COR-L47 (cell line): Measurements from ENCODE around the gene ARNT2.
"Not testable (repeated sequence)": the region's sequence is repeated elsewhere in the genome, so short reads cannot be mapped to it uniquely, and the experiment has no call there.

Experiments used
- DNase-seq: peaks from one replicate; lab custom pipeline; 2025; lab: John Stamatoyannopoulos, UW

ARNT2 gene

GRCh38 chr15:80404057-80404760 is at the start of gene ARNT2:
ARNT2 (plus strand) TSS chr15:80404382; CDS start chr15:80404516, 134 bp downstream.
- DNase-seq: peak; percentile 57

DNA sequence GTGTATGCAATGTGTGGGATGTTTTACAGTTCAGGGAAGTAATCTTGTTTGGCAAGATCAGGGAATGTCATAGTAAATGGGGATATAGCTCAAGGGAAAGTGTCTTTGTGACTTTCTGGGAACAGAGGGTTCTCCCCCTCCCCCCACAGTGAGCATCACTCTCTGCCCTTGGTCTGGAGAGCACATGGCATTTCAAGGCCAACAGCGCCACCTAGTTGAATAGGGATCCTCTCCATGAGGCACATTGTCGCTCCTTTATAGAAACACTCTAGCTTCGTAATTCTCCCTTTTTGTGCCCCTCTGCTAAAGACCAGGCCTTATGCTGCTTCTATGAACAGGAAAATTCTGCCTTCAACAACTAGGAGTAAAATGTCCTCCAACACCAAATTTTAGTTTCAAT is 37.1 kb upstream of the ARNT2 start:
- DNase-seq: no peak

- no peak for DNase-seq
Measured at GRCh38 chr15:80367661-80368060, 36.5 kb upstream of the ARNT2 start.

DNA sequence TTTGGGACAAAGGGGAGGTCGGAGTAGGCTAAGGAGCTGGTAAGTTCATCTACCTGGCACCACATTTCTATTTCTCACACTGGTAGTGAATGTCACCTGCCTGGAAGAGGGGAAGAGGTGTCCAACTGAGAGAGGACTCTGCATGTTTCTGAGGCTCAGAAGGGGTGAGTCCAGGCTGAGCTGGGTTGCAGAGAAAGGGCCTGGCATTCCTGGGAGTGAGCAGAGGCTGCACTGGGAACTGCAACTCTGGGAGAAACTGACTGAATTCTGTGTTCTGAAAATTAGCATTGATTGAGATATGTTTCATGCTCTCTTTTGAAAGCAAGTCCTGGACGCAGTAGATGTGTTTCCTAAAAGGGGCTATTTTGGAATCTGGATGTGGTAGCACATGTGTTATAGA is 32.3 kb upstream of the ARNT2 start:
- no peak for DNase-seq

- DNase-seq: no peak
Measured at GRCh38 chr15:80374441-80374840, 29.7 kb upstream of the ARNT2 start.

GRCh38 chr15:80375968-80376891 is 28.0 kb upstream of the ARNT2 start:
- DNase-seq: no peak

- no peak for DNase-seq
Measured at GRCh38 chr15:80379693-80380092, 24.5 kb upstream of the ARNT2 start.

GRCh38 chr15:80380154-80380553 is 24.0 kb upstream of the ARNT2 start:
- no peak for DNase-seq

DNA sequence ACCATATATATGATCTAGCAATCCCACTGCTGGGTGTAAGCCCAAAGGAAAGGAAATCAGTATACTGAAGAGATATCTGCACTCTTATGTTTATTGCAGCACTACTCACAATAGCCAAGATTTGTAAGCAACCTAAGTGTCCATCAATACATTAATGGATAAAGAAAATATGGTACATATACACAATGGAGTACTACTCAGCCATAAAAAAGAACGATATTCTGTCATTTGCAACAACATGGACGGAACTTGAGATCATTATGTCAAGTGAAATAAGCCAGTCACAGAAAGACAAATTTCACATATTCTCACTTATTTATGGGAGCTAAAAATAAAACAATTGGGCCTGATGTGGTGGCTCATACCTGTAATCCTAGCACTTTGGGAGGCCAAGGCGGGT is 21.9 kb upstream of the ARNT2 start:
- no peak for DNase-seq

- no peak for DNase-seq
Measured at GRCh38 chr15:80384432-80384831, 19.8 kb upstream of the ARNT2 start.

DNA sequence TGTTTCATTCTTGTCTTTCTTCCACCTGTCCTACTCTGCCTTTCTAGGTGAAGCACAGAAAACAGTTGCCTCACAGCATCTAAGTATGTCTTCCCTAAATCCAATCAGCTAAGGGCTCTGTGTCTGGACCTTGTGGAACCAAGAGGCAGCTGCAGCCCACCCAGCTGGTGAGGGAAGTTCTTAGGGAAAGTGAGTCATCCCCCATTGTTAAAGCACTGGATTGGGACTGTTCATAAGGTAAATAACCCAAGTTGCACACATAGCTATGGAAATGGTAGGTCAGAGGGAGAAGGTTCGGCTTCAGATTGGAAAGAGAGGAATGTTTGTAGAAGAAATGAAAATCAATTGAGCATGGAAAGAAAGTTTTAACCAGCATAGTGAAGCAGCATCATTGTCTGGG is 18.0 kb upstream of the ARNT2 start:
- no peak for DNase-seq

GRCh38 chr15:80388326-80388725 is 15.9 kb upstream of the ARNT2 start:
- DNase-seq: no peak

GRCh38 chr15:80389370-80389769 is 14.8 kb upstream of the ARNT2 start:
- DNase-seq: no peak

GRCh38 chr15:80390942-80391341 is 13.2 kb upstream of the ARNT2 start:
- not testable (repeated sequence) for DNase-seq

- DNase-seq: no peak
Measured at GRCh38 chr15:80395616-80396015, 8.6 kb upstream of the ARNT2 start.

GRCh38 chr15:80396096-80396495 is 8.1 kb upstream of the ARNT2 start:
- DNase-seq: no peak

DNA sequence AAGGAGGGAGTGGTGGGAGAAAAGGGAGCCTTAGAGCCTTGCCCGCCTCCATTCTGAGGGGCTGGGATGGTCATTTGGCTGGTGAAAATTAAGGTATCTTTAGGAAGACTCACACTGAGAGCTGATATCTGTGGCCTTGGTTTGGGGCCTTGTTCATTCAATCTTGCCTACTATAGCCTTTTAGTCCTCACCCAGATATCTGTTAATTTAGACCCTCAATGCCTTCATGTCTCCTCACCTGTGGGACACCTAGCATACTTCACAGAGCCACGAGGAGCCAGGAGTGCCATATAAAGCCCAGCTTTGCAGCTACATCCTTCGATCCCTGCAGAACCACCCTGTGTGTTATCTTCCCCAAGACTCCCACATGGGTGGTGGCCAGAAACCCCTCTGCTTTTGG is 4.7 kb upstream of the ARNT2 start:
- no peak for DNase-seq

GRCh38 chr15:80401456-80401855 is 2.7 kb upstream of the ARNT2 start:
- no peak for DNase-seq

DNA sequence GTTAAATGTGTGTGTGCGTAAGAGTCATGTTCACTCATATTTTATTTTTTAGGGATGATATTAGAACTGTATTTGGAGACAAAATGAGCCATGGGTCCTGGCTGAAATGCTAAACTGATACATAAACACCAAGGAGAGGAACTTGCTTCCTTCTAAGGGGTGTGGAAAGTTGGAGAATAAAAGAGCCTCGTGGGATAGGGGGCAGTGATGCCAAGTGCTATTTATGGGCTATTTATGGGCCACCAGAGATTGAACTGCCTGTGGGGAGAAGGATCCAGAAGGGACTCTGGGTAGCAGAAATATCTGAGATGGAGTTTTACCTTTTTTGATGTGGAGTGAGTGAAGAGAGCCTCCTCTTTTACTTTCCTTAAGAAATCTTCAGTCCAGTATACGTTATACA is 1.8 kb upstream of the ARNT2 start:
- DNase-seq: no peak

DNA sequence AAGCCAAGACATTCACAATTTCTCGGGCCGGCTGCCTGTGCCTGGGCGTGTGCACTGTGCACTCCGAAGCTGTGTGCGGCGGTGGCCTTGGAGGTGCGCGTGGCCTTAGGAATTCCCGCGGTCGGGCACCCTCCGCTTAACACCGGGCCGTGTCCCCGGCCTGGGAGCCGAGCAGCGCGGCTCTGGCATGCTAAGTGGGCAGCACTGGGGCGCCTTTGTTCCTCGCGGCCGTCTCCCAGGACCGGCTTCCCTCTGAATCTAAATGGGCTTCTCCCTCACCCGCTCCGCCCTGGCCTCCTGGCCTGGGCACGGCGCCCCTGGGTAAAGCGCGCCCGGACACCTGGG is 498 bp upstream of the ARNT2 start:
- DNase-seq: peak; percentile 41

- DNase-seq: peak; percentile 12
Measured at GRCh38 chr15:80404761-80405553, 775 bp downstream of the ARNT2 start.

DNA sequence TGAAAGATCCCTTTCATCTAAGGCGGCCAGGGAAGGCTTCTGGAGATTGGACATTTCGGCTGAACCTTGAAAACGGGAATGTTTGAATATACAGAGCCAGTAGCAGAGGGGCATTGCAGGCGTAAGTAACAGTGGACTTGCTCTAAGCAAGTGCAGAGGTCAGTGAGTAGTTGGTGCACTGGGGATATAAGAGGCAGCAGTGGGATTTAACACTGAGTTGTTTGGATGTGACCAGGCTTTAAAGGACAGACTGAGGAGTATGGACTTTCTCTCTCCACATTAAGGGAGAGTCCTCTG is 1.3 kb downstream of the ARNT2 start:
- DNase-seq: no peak

GRCh38 chr15:80405970-80406369 is 1.8 kb downstream of the ARNT2 start:
- DNase-seq: no peak
